ENCODE measurements around the gene NRCAM. TPM values are rescaled to one million over a fixed set of nuclear protein-coding genes. Genes with fewer than 3 reads are reported as not detected.

NRCAM gene
- total and polyA plus RNA-seq, 2 donors (not counting 1 experiment from before 2014, with no cell fraction given) = 0.75 to 4.6 TPM

- WGBS (ENCODE audit: insufficient coverage) = 38% methylated on average over 1 of the region's 2 CpGs
- H3K79me2 ChIP-seq (ENCODE audit: control insufficient read depth, insufficient read depth, low read length) = no peaks in the 10 kb centered on the region
- H3K9ac ChIP-seq (ENCODE audit: low read length) = no peak overlapping the region
- intact Hi-C loops (cut with micrococcal nuclease) = no loop called here
- H3K4me1 Mint-ChIP-seq = peaks cover 25% of the 10 kb centered on the region
- TF ChIP-seq CTCF (IDR thresholded peaks at IDR 0.05) (no peak), EZH2 (IDR thresholded peaks at IDR 0.05; ENCODE audit: borderline replicate concordance, insufficient read depth, low read depth, low read length, poor library complexity, severe bottlenecking) (no peak)
- H3K27ac Mint-ChIP-seq = no peak overlapping the region
- no peaks in the 10 kb centered on the region for H3K9me3 Mint-ChIP-seq (ENCODE audit: insufficient read depth)
- H3K27me3 ChIP-seq (replicated peaks in 1 of 4; ENCODE audit: control extremely low read depth in 1 of 4, control insufficient read depth in 3 of 4, insufficient read depth in 4 of 4, low read length in 3 of 4) = peaks cover 0 to 3% (median 0%) of the 10 kb centered on the region in 4 experiments
- no peak overlapping the region for H3K27ac ChIP-seq (ENCODE audit: low read length in 2 of 2)
- ChIA-PET POLR2A (no interaction called here), CTCF (no interaction called here)
- ATAC-seq (ENCODE audit: low read depth) (no peak), DNase-seq (no peak)
- no peak overlapping the region for H3K4me3 Mint-ChIP-seq
- no peaks in the 10 kb centered on the region for H3K36me3 ChIP-seq (replicated peaks in 1 of 2; ENCODE audit: control extremely low read depth in 1 of 2, control insufficient read depth in 1 of 2, extremely low read depth in 1 of 2, insufficient read depth in 2 of 2, low read length in 1 of 2)
- no peaks in the 10 kb centered on the region for H4K20me1 ChIP-seq (ENCODE audit: control insufficient read depth, insufficient read depth, low read length, poor library complexity, severe bottlenecking)
- no peaks in the 10 kb centered on the region for H3K9me3 ChIP-seq (ENCODE audit: control extremely low read depth in 1 of 3, control insufficient read depth in 2 of 3, insufficient read depth in 1 of 3, low read length in 2 of 3)
- H3K4me2 ChIP-seq (replicated peaks; ENCODE audit: low read depth, low read length, poor library complexity, severe bottlenecking) = no peak overlapping the region
- no peak overlapping the region for H3K4me3 ChIP-seq (ENCODE audit: control extremely low read depth in 1 of 5, extremely low read depth in 1 of 5, insufficient read depth in 1 of 5, low read depth in 2 of 5, low read length in 4 of 5)
- no peak overlapping the region for H2AFZ ChIP-seq (ENCODE audit: insufficient read depth, low read depth, low read length, poor library complexity, severe bottlenecking)
- no peaks in the 10 kb centered on the region for H3K4me1 ChIP-seq (ENCODE audit: control insufficient read depth in 2 of 2, insufficient read depth in 2 of 2, low read length in 2 of 2)
- H3K27me3 Mint-ChIP-seq = no peaks in the 10 kb centered on the region
Observed at GRCh38 chr7:108310351-108310750, 145.9 kb downstream of the NRCAM start.

DNA sequence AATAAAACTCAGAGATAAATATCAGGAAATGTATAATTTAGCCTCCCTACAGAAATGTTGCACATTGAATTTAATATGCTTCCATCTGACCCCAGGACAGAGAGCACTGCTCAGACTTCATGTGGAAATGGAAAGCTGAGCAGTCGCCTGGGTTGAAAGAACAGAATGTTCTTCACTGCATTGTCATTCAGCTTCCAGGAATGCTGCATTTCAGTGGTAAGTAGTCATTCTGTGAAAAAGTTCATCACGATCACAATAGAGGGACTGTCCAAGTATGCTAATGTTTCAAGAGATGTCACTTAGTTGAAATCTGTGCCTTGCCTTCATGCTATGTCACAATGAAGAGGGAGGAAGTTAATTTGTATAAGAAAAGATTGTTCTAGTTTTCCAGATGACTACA is 147.3 kb downstream of the NRCAM start:
- 71% methylated on average over 1 of the region's 2 CpGs for WGBS (ENCODE audit: insufficient coverage)
- Histone ChIP-seq H3K27ac (ENCODE audit: low read length in 2 of 2) (no peak overlapping the region), H3K9ac (ENCODE audit: low read length) (no peak overlapping the region), H3K4me2 (replicated peaks; ENCODE audit: low read depth, low read length, poor library complexity, severe bottlenecking) (no peak overlapping the region), H3K79me2 (ENCODE audit: control insufficient read depth, insufficient read depth, low read length) (no peaks in the 10 kb centered on the region), H3K4me3 (ENCODE audit: control extremely low read depth in 1 of 5, extremely low read depth in 1 of 5, insufficient read depth in 1 of 5, low read depth in 2 of 5, low read length in 4 of 5) (no peak overlapping the region), H3K4me1 (ENCODE audit: control insufficient read depth in 2 of 2, insufficient read depth in 2 of 2, low read length in 2 of 2) (no peaks in the 10 kb centered on the region), H4K20me1 (ENCODE audit: control insufficient read depth, insufficient read depth, low read length, poor library complexity, severe bottlenecking) (no peaks in the 10 kb centered on the region), H2AFZ (ENCODE audit: insufficient read depth, low read depth, low read length, poor library complexity, severe bottlenecking) (no peak overlapping the region), H3K9me3 (ENCODE audit: control extremely low read depth in 1 of 3, control insufficient read depth in 2 of 3, insufficient read depth in 1 of 3, low read length in 2 of 3) (no peaks in the 10 kb centered on the region), H3K27me3 (replicated peaks in 1 of 4; ENCODE audit: control extremely low read depth in 1 of 4, control insufficient read depth in 3 of 4, insufficient read depth in 4 of 4, low read length in 3 of 4) (peaks cover 0 to 4% (median 0%) of the 10 kb centered on the region in 4 experiments), H3K36me3 (replicated peaks in 1 of 2; ENCODE audit: control extremely low read depth in 1 of 2, control insufficient read depth in 1 of 2, extremely low read depth in 1 of 2, insufficient read depth in 2 of 2, low read length in 1 of 2) (no peaks in the 10 kb centered on the region)
- no peaks in the 10 kb centered on the region for H3K27me3 Mint-ChIP-seq
- intact Hi-C loops (cut with micrococcal nuclease) = no loop called here
- no peak for ATAC-seq (ENCODE audit: low read depth)
- no peak for TF ChIP-seq EZH2 (IDR thresholded peaks at IDR 0.05; ENCODE audit: borderline replicate concordance, insufficient read depth, low read depth, low read length, poor library complexity, severe bottlenecking)
- no peak for TF ChIP-seq CTCF (IDR thresholded peaks at IDR 0.05)
- ChIA-PET POLR2A (no interaction called here), CTCF (no interaction called here)
- peaks cover 25% of the 10 kb centered on the region for H3K4me1 Mint-ChIP-seq
- no peak overlapping the region for H3K27ac Mint-ChIP-seq
- H3K4me3 Mint-ChIP-seq = no peak overlapping the region
- no peaks in the 10 kb centered on the region for H3K9me3 Mint-ChIP-seq (ENCODE audit: insufficient read depth)
- DNase-seq = no peak

All from B cell (primary cell).